ENCODE data around the gene CHRND. TPM values are rescaled to one million over a fixed set of nuclear protein-coding genes. Genes with fewer than 3 reads are reported as not detected.

Gene CHRND
- total RNA-seq, 4 donors from 2014 or later: not detected

GRCh38 chr2:232543928-232544631, 18.1 kb downstream of the CHRND start:
- TF ChIP-seq POLR2A (IDR thresholded peaks at IDR 0.05): no peak
- TF ChIP-seq, protein P1, sequence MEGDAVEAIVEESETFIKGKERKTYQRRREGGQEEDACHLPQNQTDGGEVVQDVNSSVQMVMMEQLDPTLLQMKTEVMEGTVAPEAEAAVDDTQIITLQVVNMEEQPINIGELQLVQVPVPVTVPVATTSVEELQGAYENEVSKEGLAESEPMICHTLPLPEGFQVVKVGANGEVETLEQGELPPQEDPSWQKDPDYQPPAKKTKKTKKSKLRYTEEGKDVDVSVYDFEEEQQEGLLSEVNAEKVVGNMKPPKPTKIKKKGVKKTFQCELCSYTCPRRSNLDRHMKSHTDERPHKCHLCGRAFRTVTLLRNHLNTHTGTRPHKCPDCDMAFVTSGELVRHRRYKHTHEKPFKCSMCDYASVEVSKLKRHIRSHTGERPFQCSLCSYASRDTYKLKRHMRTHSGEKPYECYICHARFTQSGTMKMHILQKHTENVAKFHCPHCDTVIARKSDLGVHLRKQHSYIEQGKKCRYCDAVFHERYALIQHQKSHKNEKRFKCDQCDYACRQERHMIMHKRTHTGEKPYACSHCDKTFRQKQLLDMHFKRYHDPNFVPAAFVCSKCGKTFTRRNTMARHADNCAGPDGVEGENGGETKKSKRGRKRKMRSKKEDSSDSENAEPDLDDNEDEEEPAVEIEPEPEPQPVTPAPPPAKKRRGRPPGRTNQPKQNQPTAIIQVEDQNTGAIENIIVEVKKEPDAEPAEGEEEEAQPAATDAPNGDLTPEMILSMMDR (IDR thresholded peaks at IDR 0.05): no peak
- no peak for DNase-seq
- H3K27ac ChIP-seq: no peak overlapping the region
- peaks cover 0 to 8% (median 2%) of the 10 kb centered on the region in 3 donors for H3K4me1 ChIP-seq
- peaks cover 0 to 31% (median 0%) of the 10 kb centered on the region in 3 donors for H3K36me3 ChIP-seq
- WGBS, 2 donors: 92 to 97% methylated on average over 3 to 5 of the region's 19 CpGs
- no peak overlapping the region for H3K4me3 ChIP-seq
- H3K27me3 ChIP-seq: peaks cover 0 to 17% (median 0%) of the 10 kb centered on the region in 4 donors
- no peaks in the 10 kb centered on the region for H3K9me3 ChIP-seq
- intact Hi-C loops (cut with DNase I): no loop called here

GRCh38 chr2:232544674-232545073, 18.7 kb downstream of the CHRND start:
- no peak overlapping the region for H3K27ac ChIP-seq
- intact Hi-C loops (cut with DNase I): no loop called here
- no peaks in the 10 kb centered on the region for H3K9me3 ChIP-seq
- H3K36me3 ChIP-seq: peaks cover 0 to 31% (median 0%) of the 10 kb centered on the region in 3 donors
- DNase-seq: no peak
- WGBS, 2 donors: 85 to 90% methylated on average over 3 to 5 of the region's 6 CpGs
- H3K4me1 ChIP-seq: peaks cover 0 to 8% (median 5%) of the 10 kb centered on the region in 3 donors
- peaks cover 0 to 11% (median 0%) of the 10 kb centered on the region in 4 donors for H3K27me3 ChIP-seq
- TF ChIP-seq, protein P1 (IDR thresholded peaks at IDR 0.05): no peak
- TF ChIP-seq POLR2A (IDR thresholded peaks at IDR 0.05): no peak
- H3K4me3 ChIP-seq: no peak overlapping the region

GRCh38 chr2:232545511-232546375, 19.8 kb downstream of the CHRND start:
- DNase-seq: no peak
- Histone ChIP-seq H3K27ac (no peak overlapping the region), H3K4me1 (peaks cover 0 to 12% (median 6%) of the 10 kb centered on the region in 3 donors), H3K36me3 (peaks cover 0 to 31% (median 0%) of the 10 kb centered on the region in 3 donors), H3K27me3 (peaks cover 0 to under 1% (median 0%) of the 10 kb centered on the region in 4 donors), H3K9me3 (no peaks in the 10 kb centered on the region), H3K4me3 (no peak overlapping the region)
- intact Hi-C loops (cut with DNase I): no loop called here
- 88 to 93% methylated on average over 12 to 16 of the region's 17 CpGs for WGBS, 2 donors
- TF ChIP-seq POLR2A (IDR thresholded peaks at IDR 0.05): no peak
- TF ChIP-seq, protein P1 (IDR thresholded peaks at IDR 0.05): no peak

GRCh38 chr2:232547991-232548390, 22.0 kb downstream of the CHRND start:
- no peak overlapping the region for H3K4me3 ChIP-seq
- H3K27ac ChIP-seq: no peak overlapping the region
- TF ChIP-seq POLR2A (IDR thresholded peaks at IDR 0.05): no peak
- TF ChIP-seq, protein P1 (IDR thresholded peaks at IDR 0.05): no peak
- 95 to 96% methylated on average over 6 of the region's 6 CpGs for WGBS, 2 donors
- no peak for DNase-seq
- H3K36me3 ChIP-seq: peaks cover 0 to 39% (median 0%) of the 10 kb centered on the region in 3 donors
- no peaks in the 10 kb centered on the region for H3K27me3 ChIP-seq
- no peaks in the 10 kb centered on the region for H3K9me3 ChIP-seq
- intact Hi-C loops (cut with DNase I): no loop called here
- H3K4me1 ChIP-seq: peaks cover 8 to 32% (median 20%) of the 10 kb centered on the region in 3 donors
